Naive thymus-derived CD4-positive, alpha-beta T cell (primary cell): Measurements from ENCODE around the gene BAG2. TPM values are rescaled to one million over a fixed set of nuclear protein-coding genes. Genes with fewer than 3 reads are reported as not detected.

Source experiments
- ATAC-seq: fragments of 150-1000 bp; cut with Tn5 transposase; 2 replicates; pipeline ENCODE4 v1.10.0; 2021; ENCODE audit warnings: mild to moderate bottlenecking, moderate library complexity
- CTCF ChIA-PET: fragments of 350-600 bp; sonication (Branson Sonifier 250); formaldehyde crosslinking; loops from one replicate; lab custom pipeline; 2021; ENCODE audit warnings: antibody characterized with exemption; lab: Charles Lee
- POLR2A ChIA-PET: fragments of 350-600 bp; sonication (Branson Sonifier 250); formaldehyde crosslinking; loops from one replicate; lab custom pipeline; 2021; ENCODE audit warnings: antibody characterized with exemption, inconsistent platforms; lab: Charles Lee
- DNase-seq, 9 donors: peaks; one replicate each; pipeline versions ENCODE4 v3.0.0 to v3.0.0-alpha.2; 2020 to 2022; ENCODE audit warnings: mixed read lengths in 1 of 9
- H3K27ac ChIP-seq: one replicate; pipeline ENCODE4 v1.7.0; 2013; ENCODE audit warnings: mild to moderate bottlenecking, low read depth, low read length, moderate library complexity
- H3K27me3 ChIP-seq, 2 donors: one replicate each; pipeline ENCODE4 v1.7.0; 2013; ENCODE audit warnings: low read length in 2 of 2, mild to moderate bottlenecking in 2 of 2, moderate library complexity in 2 of 2; ENCODE audit not compliant: control insufficient read depth in 2 of 2, insufficient read depth in 2 of 2
- H3K36me3 ChIP-seq, 3 experiments: 1 replicate in 2 of 3; 2 replicates in 1 of 3; pipeline ENCODE4 v1.7.0; 2013; ENCODE audit warnings: low read length in 3 of 3, mild to moderate bottlenecking in 3 of 3, moderate library complexity in 1 of 3; ENCODE audit not compliant: insufficient read depth in 3 of 3, control insufficient read depth in 2 of 3
- H3K4me1 ChIP-seq, 2 donors: one replicate each; pipeline ENCODE4 v1.7.0; 2013; ENCODE audit warnings: low read length in 2 of 2, mild to moderate bottlenecking in 2 of 2, moderate library complexity in 1 of 2; ENCODE audit not compliant: control insufficient read depth in 2 of 2, insufficient read depth in 2 of 2
- H3K4me3 ChIP-seq: 2 replicates; pipeline ENCODE4 v1.7.0; 2013; ENCODE audit warnings: mild to moderate bottlenecking, low read length
- H3K9me3 ChIP-seq, 3 experiments: 1 replicate in 2 of 3; 2 replicates in 1 of 3; pipeline ENCODE4 v1.7.0; 2013; ENCODE audit warnings: low read length in 3 of 3; ENCODE audit not compliant: control insufficient read depth in 2 of 3
- H3K27ac Mint-ChIP-seq, 9 donors: one replicate each; pipeline ENCODE4 v1.8.0; 2020 to 2022; ENCODE audit warnings: mixed read lengths in 9 of 9, mild to moderate bottlenecking in 8 of 9, moderate library complexity in 5 of 9, inconsistent platforms in 2 of 9
- H3K27me3 Mint-ChIP-seq, 5 donors: one replicate each; pipeline ENCODE4 v1.8.0; 2021 to 2022; ENCODE audit warnings: mixed read lengths in 5 of 5, mild to moderate bottlenecking in 1 of 5
- H3K36me3 Mint-ChIP-seq, 5 donors: one replicate each; pipeline ENCODE4 v1.8.0; 2020 to 2022; ENCODE audit warnings: mixed read lengths in 5 of 5, mild to moderate bottlenecking in 3 of 5, inconsistent platforms in 1 of 5
- H3K4me1 Mint-ChIP-seq, 7 donors: one replicate each; pipeline ENCODE4 v1.8.0; 2020 to 2022; ENCODE audit warnings: mixed read lengths in 7 of 7, mild to moderate bottlenecking in 3 of 7, inconsistent platforms in 1 of 7
- H3K4me3 Mint-ChIP-seq, 10 donors: one replicate each; pipeline ENCODE4 v1.8.0; 2020 to 2022; ENCODE audit warnings: mild to moderate bottlenecking in 10 of 10, mixed read lengths in 10 of 10, moderate library complexity in 6 of 10, inconsistent platforms in 2 of 10
- H3K9me3 Mint-ChIP-seq, 11 donors: one replicate each; pipeline ENCODE4 v1.8.0; 2020 to 2022; ENCODE audit warnings: mixed read lengths in 11 of 11, mild to moderate bottlenecking in 4 of 11, inconsistent platforms in 1 of 11, moderate library complexity in 1 of 11
- intact Hi-C, 2 donors: fragments of 100-400 bp; cut with micrococcal nuclease; formaldehyde crosslinking; loops; one replicate each; pipeline ENCODE4 v1.15.1; 2023
- polyA plus RNA-seq, 2 donors: library from polyadenylated mRNA; unstranded; fragments of 300-500 nt; fragmentation: Illumina TruSeq; gene quantifications; one replicate each; pipeline ENCODE4 v1.2.3, GENCODE V29; 2021
- total RNA-seq, 6 experiments: library from RNA in 5 of 6; stranded (reverse) in 5 of 6; gene quantifications; 1 replicate in 5 of 6; 2 replicates in 1 of 6; pipeline ENCODE4 v1.2.3 and lab custom pipeline; 2021 to 2026

The BAG2 gene
- total RNA-seq (1 to 10 TPM; 3.7 to 8.1 (median 5.1) TPM), polyA plus RNA-seq (1 to 10 TPM; 4.1 to 5.0 TPM), total RNA-seq (lab: John Stamatoyannopoulos, UW) (17.5 reads per million, percentile 47 among the genes with 10 or more reads in this experiment)

- Mint-ChIP-seq H3K4me3 (peak within 1 kb of the TSS; percentile 88 to 99 (median 92)), H3K27me3 (no peaks in the 10 kb centered on the region), H3K4me1 (peaks cover 10 to 61% (median 56%) of the 10 kb centered on the region in 7 donors), H3K9me3 (no peaks in the 10 kb centered on the region), H3K27ac (peak within 1 kb of the TSS; percentile 90 to 99 (median 93)), H3K36me3 (peaks cover 0 to 7% (median 0%) of the 10 kb centered on the region in 5 donors)
- DNase-seq (peak; percentile 75 to 91 (median 85)), ATAC-seq (peak; percentile 91)
- peak within 1 kb of the TSS; percentile 57 for H3K4me3 ChIP-seq
- H3K4me1 ChIP-seq = peaks cover 4 to 12% of the 10 kb centered on the region in 2 donors
- H3K36me3 ChIP-seq = peaks cover 0 to 7% (median 0%) of the 10 kb centered on the region in 3 experiments
- ChIA-PET CTCF (interaction anchor here (0.8 to 1.0 kb wide), 2 partner anchors 19 to 143 kb away, joined by 3 read pairs; no protein-coding TSS in a partner anchor), POLR2A (interaction anchor here (0.8 to 2.4 kb wide), 6 partner anchors 10 to 126 kb away, joined by 3 to 10 read pairs (median 4); partner anchors contain the start of genes KIAA1586, RAB23 and ZNF451)
- H3K9me3 ChIP-seq = no peaks in the 10 kb centered on the region
- H3K27ac ChIP-seq = peak within 1 kb of the TSS; percentile 87
- no peaks in the 10 kb centered on the region for H3K27me3 ChIP-seq
- intact Hi-C loops = loop anchor here (1.0 to 10.0 kb wide), 12 partner anchors 18 to 789 kb away; partner anchors contain the start of genes BEND6 (in 2 of the 2), KIAA1586 (in 2 of the 2), RAB23 (in 2 of the 2) and ZNF451 (in 1 of the 2)
Observed at GRCh38 chr6:57172136-57173055, at the start of gene BAG2. BAG2 (plus strand) TSS chr6:57172326; CDS start chr6:57172698, 372 bp downstream.

- Mint-ChIP-seq H3K4me1 (peaks cover 6 to 37% (median 28%) of the 10 kb centered on the region in 7 donors), H3K4me3 (no peak overlapping the region), H3K36me3 (peaks cover 19 to 57% (median 36%) of the 10 kb centered on the region in 5 donors), H3K27ac (no peak overlapping the region), H3K9me3 (peaks cover 0 to 17% (median 0%) of the 10 kb centered on the region in 11 donors), H3K27me3 (no peaks in the 10 kb centered on the region)
- Histone ChIP-seq H3K9me3 (no peaks in the 10 kb centered on the region), H3K4me1 (no peaks in the 10 kb centered on the region), H3K27ac (no peak overlapping the region), H3K4me3 (no peak overlapping the region), H3K36me3 (peaks cover 0 to 4% (median 0%) of the 10 kb centered on the region in 3 experiments), H3K27me3 (no peaks in the 10 kb centered on the region)
- ATAC-seq = no peak
- CTCF ChIA-PET = no interaction called here
- no peak for DNase-seq
- POLR2A ChIA-PET = no interaction called here
- intact Hi-C loops = no loop called here
Observed at GRCh38 chr6:57123111-57123510, 49.0 kb upstream of the BAG2 start.

GRCh38 chr6:57127763-57128162, 44.4 kb upstream of the BAG2 start:
- Histone ChIP-seq H3K4me1 (no peaks in the 10 kb centered on the region), H3K27me3 (no peaks in the 10 kb centered on the region), H3K4me3 (no peak overlapping the region), H3K27ac (no peak overlapping the region), H3K9me3 (no peaks in the 10 kb centered on the region), H3K36me3 (peaks cover 0 to 9% (median 4%) of the 10 kb centered on the region in 3 experiments)
- intact Hi-C loops = no loop called here
- Mint-ChIP-seq H3K27me3 (no peaks in the 10 kb centered on the region), H3K9me3 (peaks cover 0 to 2% (median 0%) of the 10 kb centered on the region in 11 donors), H3K4me3 (no peak overlapping the region), H3K36me3 (peaks cover 4 to 39% (median 12%) of the 10 kb centered on the region in 5 donors), H3K27ac (no peak overlapping the region), H3K4me1 (peaks cover 0 to 21% (median 11%) of the 10 kb centered on the region in 7 donors)
- ATAC-seq = no peak
- ChIA-PET POLR2A (no interaction called here), CTCF (no interaction called here)
- no peak for DNase-seq

- POLR2A ChIA-PET = no interaction called here
- Histone ChIP-seq H3K36me3 (peaks cover 0 to 28% (median 0%) of the 10 kb centered on the region in 3 experiments), H3K4me3 (no peak overlapping the region), H3K4me1 (no peaks in the 10 kb centered on the region), H3K27ac (no peak overlapping the region), H3K9me3 (no peaks in the 10 kb centered on the region), H3K27me3 (no peaks in the 10 kb centered on the region)
- Mint-ChIP-seq H3K36me3 (peaks cover 0 to 38% (median 20%) of the 10 kb centered on the region in 5 donors), H3K27ac (no peak overlapping the region), H3K9me3 (no peaks in the 10 kb centered on the region), H3K27me3 (no peaks in the 10 kb centered on the region), H3K4me1 (peaks cover 0 to 11% (median 2%) of the 10 kb centered on the region in 7 donors), H3K4me3 (no peak overlapping the region)
- DNase-seq (no peak), ATAC-seq (no peak)
- intact Hi-C loops = loop anchor here in 1 of 2 donors (5.0 kb wide), 1 partner anchor 33 kb away; no protein-coding TSS in a partner anchor
- CTCF ChIA-PET = interaction anchor here (1.0 kb wide), 1 partner anchor 16 kb away, joined by 3 read pairs; no protein-coding TSS in a partner anchor
Observed at GRCh38 chr6:57130661-57131177, 41.4 kb upstream of the BAG2 start.

GRCh38 chr6:57134954-57135353, 37.2 kb upstream of the BAG2 start:
- Histone ChIP-seq H3K4me1 (no peaks in the 10 kb centered on the region), H3K27me3 (no peaks in the 10 kb centered on the region), H3K36me3 (peaks cover 0 to 39% (median 5%) of the 10 kb centered on the region in 3 experiments), H3K4me3 (no peak overlapping the region), H3K9me3 (no peaks in the 10 kb centered on the region), H3K27ac (no peak overlapping the region)
- Mint-ChIP-seq H3K36me3 (peaks cover 11 to 54% (median 23%) of the 10 kb centered on the region in 5 donors), H3K9me3 (no peaks in the 10 kb centered on the region), H3K4me3 (no peak overlapping the region), H3K27ac (no peak overlapping the region), H3K4me1 (peaks cover 0 to 9% (median 0%) of the 10 kb centered on the region in 7 donors), H3K27me3 (no peaks in the 10 kb centered on the region)
- no peak for DNase-seq
- ATAC-seq = no peak
- POLR2A ChIA-PET = no interaction called here
- CTCF ChIA-PET = no interaction called here
- intact Hi-C loops = loop anchor here in 1 of 2 donors (5.0 kb wide), 1 partner anchor 38 kb away; no protein-coding TSS in a partner anchor

- no peaks in the 10 kb centered on the region for H3K27me3 ChIP-seq
- ChIA-PET CTCF (interaction anchor here (0.6 kb wide), 1 partner anchor 21 kb away, joined by 3 read pairs; no protein-coding TSS in a partner anchor), POLR2A (no interaction called here)
- intact Hi-C loops = no loop called here
- H3K36me3 ChIP-seq = peaks cover 0 to 36% (median 5%) of the 10 kb centered on the region in 3 experiments
- H3K4me3 Mint-ChIP-seq = no peak overlapping the region
- no peak overlapping the region for H3K27ac Mint-ChIP-seq
- ATAC-seq (no peak), DNase-seq (no peak)
- no peak overlapping the region for H3K27ac ChIP-seq
- H3K9me3 Mint-ChIP-seq = no peaks in the 10 kb centered on the region
- H3K9me3 ChIP-seq = no peaks in the 10 kb centered on the region
- H3K4me1 Mint-ChIP-seq = peaks cover 0 to 7% (median 0%) of the 10 kb centered on the region in 7 donors
- H3K4me1 ChIP-seq = no peaks in the 10 kb centered on the region
- H3K36me3 Mint-ChIP-seq = peaks cover 11 to 61% (median 28%) of the 10 kb centered on the region in 5 donors
- no peak overlapping the region for H3K4me3 ChIP-seq
- no peaks in the 10 kb centered on the region for H3K27me3 Mint-ChIP-seq
Observed at GRCh38 chr6:57135885-57136284, 36.2 kb upstream of the BAG2 start.
